22Rv1 (cell line): ENCODE data around the gene AGTPBP1.

ENCODE experiments used
- ZFX ChIP-seq: fragments of 450-650 bp; IDR thresholded peaks from 2 replicates; pipeline ENCODE4 v1.6.1; 2017; ENCODE audit warnings: antibody characterized with exemption, borderline replicate concordance
- TF ChIP-seq, protein P1 (sequence below): fragments of 450-650 bp; IDR thresholded peaks from 2 replicates; pipeline ENCODE4 v1.5.1; 2017; ENCODE audit warnings: mild to moderate bottlenecking

DNA sequence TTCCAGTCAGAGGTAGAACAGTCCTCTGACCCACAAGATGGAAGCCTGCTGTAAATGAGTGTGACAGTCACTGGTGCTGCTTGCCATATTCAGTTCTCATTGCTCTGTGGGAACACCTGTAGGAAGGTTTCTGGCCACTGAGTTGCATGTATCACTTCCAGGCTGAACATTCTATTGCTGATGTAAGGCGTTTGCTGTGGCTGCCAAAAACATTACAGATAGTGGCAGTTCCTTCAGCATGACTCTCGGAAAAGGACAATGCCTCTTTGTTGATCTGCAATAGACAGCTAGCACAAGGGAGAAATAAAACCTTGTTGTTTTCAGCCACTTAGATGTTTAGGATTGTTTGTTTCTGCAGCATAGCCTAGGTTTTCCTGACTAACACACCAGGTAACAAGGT lies 217.2 kb downstream of the AGTPBP1 start:
- TF ChIP-seq, protein P1, sequence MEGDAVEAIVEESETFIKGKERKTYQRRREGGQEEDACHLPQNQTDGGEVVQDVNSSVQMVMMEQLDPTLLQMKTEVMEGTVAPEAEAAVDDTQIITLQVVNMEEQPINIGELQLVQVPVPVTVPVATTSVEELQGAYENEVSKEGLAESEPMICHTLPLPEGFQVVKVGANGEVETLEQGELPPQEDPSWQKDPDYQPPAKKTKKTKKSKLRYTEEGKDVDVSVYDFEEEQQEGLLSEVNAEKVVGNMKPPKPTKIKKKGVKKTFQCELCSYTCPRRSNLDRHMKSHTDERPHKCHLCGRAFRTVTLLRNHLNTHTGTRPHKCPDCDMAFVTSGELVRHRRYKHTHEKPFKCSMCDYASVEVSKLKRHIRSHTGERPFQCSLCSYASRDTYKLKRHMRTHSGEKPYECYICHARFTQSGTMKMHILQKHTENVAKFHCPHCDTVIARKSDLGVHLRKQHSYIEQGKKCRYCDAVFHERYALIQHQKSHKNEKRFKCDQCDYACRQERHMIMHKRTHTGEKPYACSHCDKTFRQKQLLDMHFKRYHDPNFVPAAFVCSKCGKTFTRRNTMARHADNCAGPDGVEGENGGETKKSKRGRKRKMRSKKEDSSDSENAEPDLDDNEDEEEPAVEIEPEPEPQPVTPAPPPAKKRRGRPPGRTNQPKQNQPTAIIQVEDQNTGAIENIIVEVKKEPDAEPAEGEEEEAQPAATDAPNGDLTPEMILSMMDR = no peak
- no peak for TF ChIP-seq ZFX
